NCI-H2107 treated with DMSO at 0.1 percent for 48 hours (cell line): ENCODE results near the gene AXIN2.
"Not testable (repeated sequence)": the region's sequence is repeated elsewhere in the genome, so short reads cannot be mapped to it uniquely, and the experiment has no call there.

Source experiments
- DNase-seq: peaks from one replicate; lab custom pipeline; 2025; ENCODE audit not compliant: unreplicated experiment; lab: John Stamatoyannopoulos, UW

Gene AXIN2

DNA sequence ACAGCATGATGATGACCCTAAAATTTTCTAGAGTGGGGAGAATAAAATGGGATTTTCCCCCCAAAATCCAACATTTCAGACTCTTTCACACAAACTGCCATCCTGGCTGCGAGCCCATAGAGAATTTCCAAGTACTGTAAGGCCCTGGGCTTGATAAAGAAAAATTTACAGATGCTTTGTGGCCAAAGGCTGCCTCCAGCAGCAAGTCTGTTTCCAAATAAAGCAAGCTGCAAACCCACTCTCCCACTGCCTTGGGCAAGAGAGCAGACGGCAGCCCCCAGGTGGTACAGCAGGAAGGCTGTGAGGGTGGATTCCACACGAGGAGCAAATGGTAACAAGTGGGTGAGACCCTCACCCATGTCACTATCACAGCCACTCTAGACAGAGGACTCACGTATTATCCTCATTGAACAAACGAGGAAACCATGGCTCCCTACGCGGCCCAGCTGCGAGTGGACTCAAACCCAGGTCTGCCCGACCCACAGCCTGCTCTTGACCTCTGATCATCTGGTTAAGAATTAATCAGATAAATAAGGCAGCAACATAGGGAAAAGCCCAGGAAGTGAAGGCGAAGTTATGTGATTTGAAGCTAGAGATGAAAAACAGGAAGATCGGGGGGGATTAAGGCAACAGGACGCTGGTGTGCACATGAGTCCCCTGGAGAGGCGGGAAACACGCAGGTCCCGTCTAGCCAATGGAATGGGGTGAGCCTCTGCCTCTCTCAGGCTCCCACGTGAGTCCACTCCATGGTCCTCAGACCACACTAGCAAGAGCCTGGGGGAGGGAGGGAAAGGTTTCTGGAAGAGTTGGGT is 37.4 kb downstream of the AXIN2 start:
- DNase-seq: no peak

DNA sequence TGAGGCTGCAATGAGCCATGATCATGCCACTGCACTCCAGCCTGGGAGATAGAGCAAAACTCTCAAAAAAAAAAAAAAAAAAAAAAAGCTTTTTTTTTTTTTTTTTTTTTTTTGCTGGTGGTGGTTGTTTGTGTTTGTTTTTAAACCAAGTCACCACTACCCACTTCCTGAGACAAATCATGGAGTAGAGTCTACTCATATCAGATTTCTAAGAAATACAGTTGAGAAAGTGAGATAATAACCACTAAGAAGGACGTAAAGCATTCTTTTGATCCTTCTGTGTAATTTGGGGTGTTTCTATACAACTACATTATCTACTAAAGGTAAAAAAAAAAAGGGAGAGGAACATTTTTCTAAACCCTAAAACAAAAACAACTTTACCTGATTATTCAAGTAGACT is 38.0 kb downstream of the AXIN2 start:
- DNase-seq: no peak

DNA sequence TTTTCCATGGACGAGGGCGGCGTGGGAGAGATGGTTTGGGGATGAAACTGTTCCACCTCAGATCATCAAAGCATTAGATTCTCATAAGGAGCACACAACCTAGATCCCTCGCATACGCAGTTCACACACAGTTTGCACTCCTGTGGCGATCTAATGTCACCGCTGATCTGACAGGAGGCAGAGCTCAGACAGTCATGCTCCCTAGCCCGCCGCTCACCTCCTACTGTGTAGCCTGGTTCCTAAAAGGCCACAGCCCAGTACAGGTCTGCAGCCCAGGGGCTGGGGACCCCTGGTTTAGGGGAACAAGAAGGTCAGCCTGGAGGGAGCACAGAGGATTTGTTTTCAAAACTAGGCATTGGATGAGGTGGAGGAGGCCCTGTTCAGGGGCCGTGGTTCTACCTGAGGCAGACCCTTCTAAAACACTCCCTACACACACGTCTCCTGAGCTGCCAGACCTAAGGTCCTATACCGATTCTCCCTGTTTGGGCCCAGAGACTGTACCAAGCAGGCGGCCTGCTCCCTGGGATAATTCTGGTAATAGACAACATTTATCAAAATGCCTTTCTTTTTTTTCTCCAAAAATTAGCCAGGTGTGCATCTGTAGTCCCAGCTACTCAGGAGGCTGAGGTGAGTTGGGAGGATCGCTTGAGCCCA is 38.6 kb downstream of the AXIN2 start:
- no peak for DNase-seq

DNA sequence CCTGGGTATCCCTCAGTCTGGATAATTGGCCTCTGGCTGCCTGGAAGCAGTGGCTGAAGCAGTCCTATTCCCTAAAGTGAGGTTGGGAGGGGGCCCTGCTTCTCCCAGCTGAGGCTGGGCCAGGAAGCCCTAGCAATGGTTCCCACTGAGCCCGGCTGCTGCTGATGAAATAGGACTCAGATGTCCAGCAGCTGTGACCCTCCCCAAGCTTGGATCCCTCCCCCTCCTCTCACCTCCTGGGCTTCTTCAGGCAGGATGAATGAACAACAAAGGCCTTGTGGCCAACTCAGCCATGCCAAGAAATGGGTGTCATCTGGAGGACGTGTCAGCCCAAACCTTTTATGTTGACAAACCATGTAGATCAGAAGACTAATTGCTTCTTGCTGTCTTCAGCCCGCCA is 42.0 kb downstream of the AXIN2 start:
- DNase-seq: no peak

DNA sequence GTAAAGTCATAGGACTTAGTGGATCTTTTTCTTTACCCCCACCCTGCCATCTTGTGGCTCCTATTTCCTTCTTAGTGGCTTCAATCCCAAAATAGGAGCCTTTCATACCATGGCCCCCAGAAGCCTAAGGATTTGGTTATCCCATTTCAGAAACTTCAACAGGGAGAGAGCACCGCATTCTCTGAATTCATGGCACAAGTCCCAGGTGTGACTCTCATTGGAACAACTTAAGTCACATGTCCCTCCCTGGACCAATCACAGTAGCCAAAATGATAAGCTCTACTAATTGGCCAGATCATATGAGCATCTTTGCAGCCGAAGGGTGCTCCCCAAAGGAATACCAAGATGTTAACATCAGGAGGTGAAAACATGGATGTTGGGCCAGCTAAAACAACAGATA is 43.2 kb downstream of the AXIN2 start:
- DNase-seq: no peak

DNA sequence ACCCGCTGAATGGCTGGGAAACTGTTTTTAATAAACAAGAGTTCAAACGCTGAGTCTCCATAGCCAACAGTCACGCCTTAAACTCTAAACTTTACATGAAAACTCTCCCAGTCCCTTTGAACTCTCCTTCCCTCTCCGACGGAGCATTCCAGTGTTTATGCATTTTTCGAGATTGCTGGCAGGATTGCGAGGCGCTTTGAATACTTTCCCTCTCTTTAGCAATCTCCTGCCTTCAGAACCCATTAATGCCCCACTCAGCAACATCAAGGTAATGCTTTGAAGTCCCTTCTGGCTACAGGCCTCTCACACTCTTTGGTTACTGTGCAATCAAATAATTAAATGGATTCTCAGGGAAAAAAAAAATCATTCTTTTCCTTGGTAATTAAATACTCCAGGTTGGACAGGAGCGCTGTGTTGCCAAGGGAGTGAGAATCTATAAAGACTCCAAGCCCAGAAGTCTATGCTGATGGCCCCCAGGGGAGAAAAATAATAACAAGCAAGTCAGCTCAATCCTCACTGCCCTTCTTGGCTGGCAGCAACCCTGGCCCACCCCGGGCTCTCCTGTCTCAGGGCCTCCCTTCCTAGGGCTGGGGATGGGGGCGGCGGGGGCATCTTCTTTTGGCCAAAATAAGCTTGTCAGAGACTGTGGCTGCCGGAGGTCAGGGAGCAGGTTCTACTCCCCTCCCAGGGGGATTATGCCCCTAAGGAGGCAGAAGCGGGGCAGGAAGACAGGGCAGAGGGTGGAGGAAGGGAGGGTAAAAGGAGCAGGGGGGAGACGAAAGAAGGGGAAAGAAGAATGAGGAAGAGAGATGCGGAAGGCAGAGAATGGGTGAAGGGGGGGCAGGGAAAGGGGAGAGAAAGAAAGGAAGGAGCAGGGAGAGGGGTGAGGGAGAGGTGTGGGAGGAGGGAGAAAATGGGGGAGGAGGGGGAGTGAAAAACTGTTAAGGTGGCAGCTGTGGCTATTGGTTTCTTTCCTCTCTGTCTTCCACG is 45.2 kb downstream of the AXIN2 start:
- peak; percentile 38 for DNase-seq

DNA sequence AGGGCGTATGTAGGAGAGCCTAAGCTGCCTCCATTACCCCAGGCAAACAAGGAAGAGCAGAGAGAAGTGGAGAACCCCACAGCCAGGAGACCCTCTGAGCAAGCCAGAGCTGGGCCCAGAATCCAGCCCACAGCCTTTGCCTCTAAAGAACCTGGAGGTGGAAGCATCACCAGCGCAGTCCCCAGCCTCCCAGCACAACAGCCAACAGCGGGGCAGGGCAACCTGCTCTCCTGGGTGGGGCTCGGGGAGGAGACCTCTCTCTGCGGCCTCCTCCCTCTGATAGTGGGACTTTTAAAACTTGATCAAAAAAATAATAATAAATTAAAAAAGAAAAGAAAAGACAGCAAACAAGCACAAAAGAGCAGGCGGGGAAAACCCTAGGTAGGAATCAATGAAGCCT is 45.9 kb downstream of the AXIN2 start:
- DNase-seq: no peak

DNA sequence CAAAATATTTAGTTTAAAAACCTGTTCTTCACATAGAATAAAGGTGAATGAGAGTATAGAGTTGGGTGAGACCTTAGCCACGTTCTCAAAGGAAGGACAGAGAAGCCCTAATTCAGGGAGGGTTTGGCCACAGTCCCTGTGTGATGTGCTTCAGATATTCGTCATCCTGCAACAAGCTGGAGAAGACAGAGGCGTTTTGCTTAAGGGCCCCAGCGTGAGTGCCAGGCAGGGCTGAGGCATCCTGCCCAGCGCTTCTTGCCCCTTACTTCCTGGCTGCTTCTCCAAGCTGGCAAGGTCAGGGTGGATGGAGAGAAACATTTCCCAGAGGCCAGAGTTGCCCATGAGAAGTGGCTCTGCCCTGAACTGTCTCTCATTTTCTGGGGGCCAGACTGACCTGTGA is 46.9 kb downstream of the AXIN2 start:
- DNase-seq: no peak

DNA sequence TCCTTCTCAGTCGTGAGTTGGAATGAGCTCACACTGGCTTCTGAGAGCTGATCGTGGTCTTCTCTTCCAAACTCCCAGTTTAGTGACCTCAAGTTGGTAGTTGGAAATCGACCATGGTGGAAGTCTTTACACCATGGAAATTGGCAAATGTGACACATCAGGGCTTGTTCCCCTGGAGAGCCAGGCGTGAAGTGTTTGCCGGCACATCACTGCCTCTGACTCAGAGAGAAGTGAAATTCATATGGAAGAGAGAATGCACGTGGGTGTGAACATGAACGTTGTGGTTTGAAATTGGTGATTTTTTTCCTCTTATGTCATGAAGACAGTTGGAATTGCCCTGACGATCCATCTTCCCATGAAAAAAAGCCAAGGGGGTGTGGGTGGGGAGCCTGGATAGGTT is 47.4 kb downstream of the AXIN2 start:
- DNase-seq: no peak

DNA sequence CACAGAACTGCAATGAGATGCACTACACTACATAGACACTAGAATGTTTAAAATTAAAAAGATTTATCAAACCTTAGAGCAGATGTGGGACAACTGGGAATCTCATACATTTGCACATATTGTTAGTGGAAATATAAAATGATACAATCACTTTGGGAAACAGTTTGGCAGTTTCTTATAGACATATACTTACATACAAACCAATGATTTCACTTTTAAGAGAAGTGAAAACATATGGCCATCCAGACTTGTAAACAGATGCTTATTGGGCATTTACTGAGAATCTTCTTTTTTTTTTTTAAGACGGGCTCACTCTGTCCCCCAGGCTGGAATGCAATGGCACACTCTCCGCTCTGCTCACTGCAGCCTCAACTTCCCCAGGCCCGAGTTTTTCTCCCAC is 50.1 kb downstream of the AXIN2 start:
- no peak for DNase-seq

DNA sequence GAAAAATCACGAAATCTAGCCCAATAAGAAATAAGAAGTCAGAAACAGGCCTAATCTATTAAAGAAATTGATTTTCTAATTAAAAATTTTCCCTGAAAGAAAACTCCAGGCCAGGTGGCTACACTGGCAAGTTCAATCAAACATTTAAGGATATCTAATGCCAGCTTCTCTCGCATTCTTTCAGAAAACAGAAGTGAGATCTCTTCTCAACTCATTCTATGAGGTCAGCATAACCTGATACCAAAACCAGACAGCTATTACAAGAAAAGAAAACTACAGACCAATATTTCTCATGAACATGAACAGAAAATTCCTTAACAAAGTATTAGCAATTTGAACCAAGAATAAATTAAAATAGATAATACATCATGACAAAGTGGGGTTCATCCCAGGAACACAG is 52.4 kb downstream of the AXIN2 start:
- DNase-seq: no peak

DNA sequence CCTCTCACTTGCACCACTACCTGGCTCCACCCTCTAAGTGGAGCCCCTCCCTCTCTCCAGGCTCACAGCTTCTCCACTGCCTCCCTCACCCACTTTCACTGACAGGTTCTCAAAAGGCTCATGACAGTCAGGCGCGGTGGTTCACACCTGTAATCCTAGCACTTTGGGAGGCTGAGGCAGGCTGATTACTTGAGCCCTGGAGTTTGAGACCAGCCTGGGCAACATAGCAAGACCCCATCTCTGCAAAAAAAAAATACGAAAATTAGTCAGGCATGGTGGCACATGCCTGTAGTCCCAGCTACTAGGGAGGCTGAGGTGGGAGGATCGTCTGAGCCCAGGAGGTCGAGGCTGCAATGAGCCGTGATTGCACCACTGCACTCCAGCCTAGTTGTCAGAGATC is 56.8 kb downstream of the AXIN2 start:
- not testable (repeated sequence) for DNase-seq

DNA sequence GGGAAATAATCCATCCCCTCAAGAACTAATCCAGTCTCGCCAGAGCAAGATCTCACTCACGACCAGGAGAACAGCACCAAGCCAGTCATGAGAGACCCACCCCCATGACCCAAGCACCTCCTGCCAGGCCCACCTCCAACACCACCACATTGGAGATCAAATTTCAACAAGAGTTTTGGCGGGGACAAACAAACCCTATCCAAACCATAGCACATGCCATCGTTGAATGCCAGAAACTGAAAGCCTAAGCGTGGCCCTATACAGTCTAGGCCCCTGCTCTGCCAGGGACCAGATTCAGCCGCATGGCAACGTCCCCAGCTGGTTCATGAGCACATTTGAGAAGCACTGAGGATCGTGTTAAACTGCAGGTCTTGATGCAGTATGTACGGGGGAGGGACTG is 57.3 kb downstream of the AXIN2 start:
- DNase-seq: no peak

DNA sequence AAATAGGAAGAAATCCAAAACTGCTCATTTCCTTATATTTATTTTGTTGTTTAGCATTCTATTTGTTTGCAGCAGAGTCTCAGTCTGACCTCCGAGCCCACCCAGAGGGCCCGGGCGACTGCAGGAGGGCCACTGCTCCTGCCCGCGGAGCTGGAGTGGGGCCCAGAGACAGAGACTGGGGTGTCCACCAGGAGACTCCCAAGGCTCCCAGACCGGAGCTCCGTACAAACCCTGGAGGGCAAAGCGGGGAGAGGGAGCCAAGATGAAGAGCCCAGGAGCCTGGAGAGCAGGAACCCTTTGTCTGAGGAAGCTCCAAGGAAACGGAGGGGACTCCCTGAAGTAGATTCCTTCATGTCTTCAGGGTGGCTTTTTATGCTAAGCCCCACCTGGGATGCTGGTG is 57.9 kb downstream of the AXIN2 start:
- no peak for DNase-seq

DNA sequence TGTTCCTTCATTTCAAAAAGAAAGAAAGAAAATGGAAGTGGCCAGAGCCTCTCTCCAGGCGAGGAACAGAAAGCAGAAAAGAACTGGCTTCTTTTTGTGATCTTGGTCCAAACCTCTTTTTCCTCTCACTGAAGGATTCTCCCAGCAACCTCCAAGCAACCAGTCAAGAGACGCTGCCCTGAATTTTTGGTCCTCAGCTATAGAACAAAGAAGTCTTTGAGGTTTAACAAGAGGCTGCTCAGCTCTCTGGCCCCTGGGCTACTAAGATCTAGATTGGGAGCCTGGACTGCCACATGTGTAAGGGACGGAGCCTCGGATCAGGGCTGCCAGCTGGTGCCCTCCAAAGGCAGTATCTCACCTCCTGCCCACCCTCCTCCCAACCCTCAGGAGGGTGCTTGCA is 62.6 kb downstream of the AXIN2 start:
- no peak for DNase-seq

DNA sequence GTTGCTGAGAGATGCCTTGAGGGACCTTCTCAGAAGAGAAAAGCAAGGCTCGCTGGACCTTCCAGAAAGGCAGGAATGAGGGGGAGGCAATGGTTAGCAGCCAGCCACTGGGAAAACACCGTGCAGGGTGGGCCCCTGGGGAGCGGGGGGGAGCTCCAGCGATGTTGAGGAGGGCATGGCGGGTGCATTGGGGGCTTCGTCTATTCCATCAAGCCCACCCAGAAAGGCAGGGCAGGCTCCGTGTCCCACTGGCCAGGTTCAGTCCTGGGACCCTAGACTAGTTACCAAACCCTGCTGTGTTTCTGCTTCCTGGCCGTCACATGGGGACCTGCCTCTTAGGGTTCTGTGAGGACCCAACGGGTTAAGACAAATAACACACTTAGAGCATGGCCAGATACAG is 64.6 kb downstream of the AXIN2 start:
- DNase-seq: no peak

DNA sequence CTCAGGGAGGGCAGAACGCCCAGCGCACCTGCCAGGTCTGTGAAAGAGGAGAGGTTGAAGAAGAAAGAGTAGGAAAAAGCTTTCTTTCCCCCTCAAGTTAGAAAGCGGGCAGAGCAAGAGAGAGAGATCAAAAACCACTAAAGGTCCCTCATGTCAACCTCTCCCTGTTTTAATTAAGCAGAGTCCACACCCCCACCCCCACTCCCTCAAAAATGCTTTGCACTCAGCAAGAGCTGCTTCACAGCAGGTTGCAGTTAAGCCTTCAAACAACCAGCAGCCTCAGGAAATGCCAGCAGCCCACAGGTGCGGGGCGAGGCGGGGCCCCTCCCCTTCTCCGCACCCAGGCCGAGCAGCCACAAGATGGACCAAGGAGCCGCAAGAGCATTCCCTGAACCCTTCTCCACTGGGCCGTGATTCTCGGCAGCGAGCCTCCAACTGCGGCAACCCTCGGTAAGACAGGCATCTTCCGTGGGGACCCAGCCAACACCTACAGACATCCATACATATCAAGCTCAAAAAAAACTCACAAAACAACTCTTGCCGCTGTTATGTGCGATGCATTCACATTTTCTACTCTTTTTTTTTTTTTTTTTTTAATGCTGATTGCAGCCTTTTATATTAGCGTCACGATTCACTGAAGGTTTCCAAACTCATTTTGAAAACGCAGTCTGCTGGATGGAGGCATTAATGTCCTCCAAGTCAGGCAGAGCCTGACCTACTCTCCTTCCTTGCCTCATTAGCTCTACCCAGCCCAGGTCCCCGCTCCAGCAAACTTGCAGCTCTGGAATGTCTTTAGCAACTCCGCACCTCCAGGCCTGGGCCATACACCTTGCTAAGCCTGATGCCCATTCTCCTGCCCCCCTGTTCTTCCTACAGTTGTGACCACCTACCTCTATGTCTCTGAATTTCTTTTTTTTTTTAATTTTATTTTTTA is 66.1 kb downstream of the AXIN2 start:
- DNase-seq: peak; percentile 22

DNA sequence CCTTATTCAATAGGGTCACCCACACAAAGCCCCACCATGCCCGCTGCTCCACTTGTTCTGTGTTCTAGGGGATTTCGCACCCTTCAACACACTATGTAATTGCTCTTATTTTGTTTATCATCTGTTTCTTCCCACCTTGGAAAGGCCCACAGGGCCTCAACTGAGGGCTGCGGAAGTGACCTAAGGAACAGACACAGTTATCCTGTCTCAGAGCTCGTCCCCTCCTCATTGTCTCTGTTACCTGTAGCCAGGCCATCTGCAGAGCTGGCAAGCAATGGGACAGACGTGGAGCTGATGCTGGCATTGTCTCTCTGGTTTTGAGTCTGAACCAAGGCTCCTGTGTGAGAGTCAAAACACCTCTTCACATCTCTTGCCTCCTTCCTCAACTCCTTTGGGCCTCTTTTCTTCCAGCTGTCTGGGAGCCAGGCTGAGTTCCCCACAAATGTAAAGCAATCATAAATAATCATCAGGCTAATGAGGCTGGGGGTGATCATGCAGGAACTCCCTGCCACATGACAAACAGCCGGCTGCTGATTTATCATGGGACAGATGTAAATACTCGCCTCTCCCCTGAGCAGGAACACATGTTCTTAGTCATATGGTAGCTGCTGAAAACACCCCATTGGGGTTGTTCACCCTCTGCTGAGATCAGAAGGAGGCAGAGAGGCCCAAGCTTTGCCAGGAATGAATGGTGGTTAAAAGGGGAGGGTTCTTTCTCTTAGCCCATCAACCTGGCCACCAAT is 71.9 kb downstream of the AXIN2 start:
- no peak for DNase-seq

DNA sequence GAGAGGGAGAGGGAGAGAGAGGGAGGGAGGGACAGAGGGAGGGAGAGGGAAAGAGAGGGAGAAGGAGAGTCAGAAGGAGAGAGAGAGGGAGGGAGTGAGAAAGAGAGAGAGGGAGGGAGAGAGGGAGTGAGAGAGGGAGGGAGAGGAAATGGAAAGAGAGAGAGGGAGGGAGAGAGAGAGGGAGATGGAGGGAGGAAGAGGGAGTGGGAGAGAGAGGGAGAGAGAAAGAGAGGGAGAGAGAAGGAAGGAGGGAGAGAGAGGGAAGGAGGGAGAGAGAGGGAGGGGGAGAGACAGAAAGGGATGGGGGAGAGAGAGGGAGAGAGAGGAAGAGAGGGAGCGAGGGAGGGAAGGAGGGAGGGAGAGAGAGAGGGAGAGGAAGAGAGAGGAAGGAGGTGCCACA is 72.8 kb downstream of the AXIN2 start:
- no peak for DNase-seq

DNA sequence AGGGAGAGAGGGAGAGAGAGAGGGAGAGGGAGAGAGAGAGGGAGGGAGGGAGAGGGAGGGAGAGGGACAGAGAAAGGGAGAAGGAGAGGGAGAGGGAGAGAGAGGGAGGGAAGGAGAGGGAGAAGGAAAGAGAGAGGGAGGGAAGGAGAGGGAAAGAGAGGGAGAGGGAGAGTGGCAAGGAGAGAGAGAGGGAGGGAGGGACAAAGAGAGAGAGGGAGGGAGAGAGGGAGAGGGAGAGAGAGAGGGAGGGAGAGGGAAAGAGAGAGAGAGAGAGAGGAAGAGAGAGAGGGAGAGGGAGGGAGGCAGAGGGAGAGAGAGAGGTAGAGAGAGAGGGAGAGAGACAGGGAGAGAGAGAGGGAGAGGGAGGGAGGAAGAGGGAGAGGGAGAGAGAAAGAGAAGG is 73.5 kb downstream of the AXIN2 start:
- DNase-seq: no peak
